CD4-positive, alpha-beta T cell treated with Interleukin-6 for 4 hours (primary cell): ENCODE data around the gene PAGE2.
A peak's percentile ranks its signal among the peaks of the same experiment; 100 is the strongest.
"Not testable (repeated sequence)": the region's sequence is repeated elsewhere in the genome, so short reads cannot be mapped to it uniquely, and the experiment has no call there.

Experiments used
- DNase-seq: peaks from one replicate; pipeline ENCODE4 v3.0.0-alpha.2; 2020; ENCODE audit warnings: mixed read lengths

PAGE2 gene, protein sequence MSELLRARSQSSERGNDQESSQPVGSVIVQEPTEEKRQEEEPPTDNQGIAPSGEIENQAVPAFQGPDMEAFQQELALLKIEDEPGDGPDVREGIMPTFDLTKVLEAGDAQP

DNA sequence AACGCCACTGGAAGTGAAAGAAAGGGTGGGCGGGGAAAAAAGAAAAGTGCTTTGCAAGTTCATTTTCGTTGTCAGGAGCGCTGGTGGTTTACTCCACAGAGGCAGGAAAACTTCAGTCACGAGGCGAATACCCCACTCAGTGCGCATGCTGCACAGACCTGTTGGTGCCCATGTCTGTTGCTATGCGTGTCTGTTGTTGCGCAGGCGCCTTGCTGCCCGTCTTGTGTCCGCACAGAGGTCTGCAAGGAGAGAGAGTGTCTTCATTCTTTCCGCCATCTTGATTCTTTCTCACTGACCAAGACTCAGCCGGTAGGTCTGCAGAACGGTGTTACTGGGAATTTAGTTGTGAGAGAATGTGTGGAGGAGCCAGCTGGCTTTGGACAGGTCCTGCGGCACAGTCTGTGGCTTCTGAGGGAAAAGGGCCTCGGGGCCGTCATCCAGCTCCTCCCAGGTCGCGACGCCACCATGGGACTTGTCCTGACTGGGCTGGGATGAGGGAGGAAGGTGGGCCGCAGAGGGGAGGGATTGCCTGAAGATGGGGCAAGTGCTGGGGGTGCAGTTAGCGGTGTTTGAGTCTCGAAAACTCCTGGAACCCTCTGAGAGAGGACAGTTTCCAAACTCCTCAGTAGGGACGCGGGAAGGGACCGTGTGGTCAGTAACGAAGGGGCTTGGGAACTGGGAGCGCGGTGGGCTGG is at the start of gene PAGE2:
TSS of gene PAGE2 (plus strand) at position 224 of the 695 bp plus-strand sequence. CDS start 1,003 bp downstream, outside the sequence.
- no peak for DNase-seq

DNA sequence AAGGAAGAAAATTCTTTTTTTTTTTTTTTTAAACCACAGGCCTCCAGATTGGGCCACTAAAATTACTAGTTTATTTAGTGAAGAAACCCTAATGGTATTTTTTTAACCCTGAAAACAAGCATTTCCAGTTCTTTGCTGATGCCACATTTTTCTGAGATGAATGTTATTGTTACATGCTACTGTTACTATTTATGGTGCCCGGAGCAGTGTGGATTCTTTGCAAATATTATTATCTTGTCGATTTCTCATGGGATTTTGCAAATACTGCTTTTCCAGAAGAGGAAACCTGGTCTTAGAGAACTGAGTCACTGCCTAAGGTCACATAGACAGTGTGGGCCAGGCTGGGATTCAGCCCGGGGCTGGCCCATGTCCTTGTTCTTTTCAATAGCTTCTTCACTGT is 49.3 kb upstream of the PAGE2 start:
- DNase-seq, result no peak

DNA sequence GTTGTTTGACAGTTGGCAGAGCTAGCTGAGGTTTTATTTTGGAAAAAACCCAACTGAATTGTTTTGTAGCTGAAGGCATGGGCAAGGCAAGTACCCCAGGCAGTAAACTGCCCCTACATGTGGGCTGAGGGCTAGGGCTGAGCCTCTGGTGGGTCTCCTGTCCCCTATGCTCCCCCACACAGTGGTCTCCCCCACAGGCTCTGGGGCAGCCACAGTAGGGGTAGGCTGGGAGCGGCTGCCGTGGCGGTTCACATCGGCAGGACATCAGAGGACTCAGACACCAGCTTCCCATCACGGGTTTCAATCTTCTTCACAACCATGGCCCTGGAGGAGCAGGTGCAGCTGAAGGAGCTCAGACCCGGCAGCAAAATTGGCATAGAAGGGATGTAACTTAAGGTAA is 47.3 kb upstream of the PAGE2 start:
- no peak for DNase-seq

DNA sequence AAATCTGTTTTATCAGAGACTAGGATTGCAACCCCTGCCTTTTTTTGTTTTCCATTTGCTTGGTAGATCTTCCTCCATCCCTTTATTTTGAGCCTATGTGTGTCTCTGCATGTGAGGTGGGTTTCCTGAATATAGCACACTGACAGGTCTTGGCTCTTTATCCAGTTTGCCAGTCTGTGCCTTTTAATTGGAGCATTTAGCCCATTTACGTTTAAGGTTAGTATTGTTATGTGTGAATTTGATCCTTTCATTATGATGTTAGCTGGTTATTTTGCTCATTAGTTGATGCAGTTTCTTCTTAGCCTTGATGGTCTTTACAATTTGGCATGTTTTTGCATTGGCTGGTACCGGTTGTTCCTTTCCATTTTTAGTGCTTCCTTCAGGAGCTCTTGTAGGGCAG is 38.2 kb upstream of the PAGE2 start:
- not testable (repeated sequence) for DNase-seq

DNA sequence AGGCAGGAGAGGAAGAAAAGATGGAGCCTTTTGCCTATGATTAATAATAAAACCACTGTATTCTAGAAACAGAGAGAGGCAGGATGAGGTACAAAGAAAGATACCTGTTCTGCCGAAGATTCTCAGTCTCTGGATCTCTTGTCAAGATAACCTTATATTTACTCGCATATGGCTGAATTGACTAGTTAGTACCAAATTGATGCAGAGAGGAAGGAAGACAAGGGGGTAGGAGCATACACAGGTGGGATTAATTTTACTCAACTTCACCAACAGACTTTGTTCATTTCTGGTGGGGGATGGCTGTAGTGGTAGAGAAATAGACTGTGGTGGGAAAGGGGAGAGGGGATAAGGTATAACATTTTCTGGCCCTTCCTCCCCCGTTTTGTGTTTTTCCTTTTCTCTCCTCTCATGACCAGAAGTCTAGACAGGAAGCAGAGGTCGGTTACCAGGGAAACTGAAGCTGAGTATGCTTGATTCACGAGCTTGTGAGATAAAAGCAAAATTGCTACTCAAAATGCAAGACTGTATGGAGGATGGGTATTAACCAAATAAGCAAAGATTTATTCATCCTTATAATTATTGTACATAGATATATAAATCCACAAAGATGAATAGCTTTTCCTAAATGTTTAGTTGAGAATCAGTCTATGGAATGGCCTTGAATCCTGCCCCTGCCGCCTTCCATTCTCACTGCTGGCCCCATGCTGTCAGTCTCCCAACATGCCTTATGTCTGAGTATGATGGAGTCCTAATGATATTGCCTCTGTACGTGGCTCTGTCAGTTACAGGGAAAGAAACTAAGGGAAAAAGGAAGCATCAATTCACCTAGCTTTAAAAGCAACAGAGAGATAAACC is 31.8 kb upstream of the PAGE2 start:
- DNase-seq, result peak; percentile 56

DNA sequence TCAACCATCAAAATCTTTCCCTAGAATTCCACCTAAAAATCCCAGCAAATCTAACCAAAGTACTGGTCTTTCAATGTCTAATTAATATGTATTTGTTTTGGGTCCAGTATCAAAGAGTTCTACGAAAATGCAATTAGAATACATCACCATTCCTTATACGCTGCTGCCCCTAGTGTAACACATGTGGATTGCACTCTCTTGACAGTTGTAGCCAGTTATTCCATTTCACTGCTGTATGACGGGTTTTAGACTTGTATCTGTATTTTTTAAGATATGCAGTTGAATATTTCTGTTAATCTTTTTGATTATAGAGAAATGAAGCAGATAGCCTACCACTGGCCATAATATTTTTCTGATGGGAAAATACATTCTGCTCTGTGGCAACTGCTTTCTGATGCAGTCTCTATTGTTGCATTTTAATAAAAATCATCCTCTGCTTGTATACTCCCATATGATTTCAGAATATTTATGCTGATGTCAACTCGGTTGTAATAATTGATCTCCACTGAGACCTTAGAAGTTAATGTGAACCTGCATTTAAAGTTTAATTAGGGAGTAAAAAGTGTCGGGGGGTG is 31.1 kb upstream of the PAGE2 start:
- peak; percentile 57 for DNase-seq

DNA sequence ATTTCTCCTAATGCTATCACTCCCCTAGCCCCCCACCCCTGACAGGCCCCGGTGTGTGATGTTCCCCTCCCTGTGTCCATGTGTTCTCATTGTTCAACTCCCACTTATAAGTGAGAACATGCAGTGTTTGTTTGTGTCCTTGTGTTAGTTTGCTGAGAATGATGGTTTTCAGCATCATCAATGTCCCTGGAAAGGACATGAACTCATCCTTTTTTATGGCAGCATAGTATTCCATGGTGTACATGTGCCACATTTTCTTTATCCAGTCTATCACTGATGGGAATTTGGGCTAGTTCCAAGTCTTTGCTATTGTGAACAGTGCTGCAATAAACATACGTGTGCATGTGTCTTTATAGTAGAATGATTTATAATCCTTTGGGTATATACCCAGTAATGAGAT is 21.6 kb upstream of the PAGE2 start:
- not testable (repeated sequence) for DNase-seq

DNA sequence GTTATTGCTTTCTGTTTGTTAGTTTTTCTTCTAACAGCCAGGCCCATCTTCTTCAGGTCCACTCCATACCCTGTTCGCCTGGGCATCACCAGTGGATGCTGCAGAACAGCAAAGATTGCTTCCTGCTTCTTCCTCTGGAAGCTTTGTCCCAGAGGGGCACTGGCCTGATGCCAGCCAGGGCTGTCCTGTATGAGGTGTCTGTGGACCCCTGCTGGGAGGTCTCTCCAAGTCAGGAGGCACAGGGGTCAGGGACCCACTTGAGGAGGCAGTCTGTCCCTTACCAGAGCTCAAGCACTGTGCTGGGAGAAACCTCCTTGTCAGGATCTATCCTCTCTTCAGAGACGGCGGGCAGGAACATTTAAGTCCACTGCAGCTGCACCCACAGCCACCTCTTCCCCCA is 16.5 kb upstream of the PAGE2 start:
- DNase-seq, result no peak

DNA sequence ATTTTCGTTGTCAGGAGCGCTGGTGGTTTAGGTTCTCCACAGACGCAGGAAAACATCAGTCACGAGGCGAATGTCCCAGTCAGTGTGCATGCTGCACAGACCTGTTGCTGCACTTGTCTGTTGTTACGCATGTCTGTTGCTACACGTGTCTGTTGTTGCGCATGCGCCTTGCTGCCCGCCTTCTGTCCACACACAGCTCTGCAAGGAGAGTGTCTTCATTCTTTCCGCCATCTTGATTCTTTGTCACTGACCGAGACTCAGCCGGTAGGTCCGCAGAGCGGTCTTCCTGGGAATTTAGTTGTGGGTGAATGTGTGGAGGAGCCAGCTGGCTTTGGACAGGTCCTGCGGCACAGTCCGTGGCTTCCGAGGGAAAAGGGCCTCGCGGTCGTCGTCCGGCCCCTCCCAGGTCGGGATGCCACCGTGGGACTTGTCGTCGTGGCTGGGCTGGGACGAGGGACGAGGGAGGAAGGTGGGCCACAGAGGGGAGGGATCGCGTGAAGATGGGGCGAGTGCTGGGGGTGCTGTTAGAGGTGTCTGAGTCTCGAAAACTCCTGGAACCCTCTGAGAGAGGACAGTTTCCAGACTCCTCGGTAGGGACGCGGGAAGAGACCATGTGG is 13.9 kb upstream of the PAGE2 start, which contains the start of gene PAGE2B:
TSS of gene PAGE2B (plus strand) at position 180 of the 617 bp plus-strand sequence. CDS start 1,012 bp downstream, outside the sequence.
- no peak for DNase-seq

DNA sequence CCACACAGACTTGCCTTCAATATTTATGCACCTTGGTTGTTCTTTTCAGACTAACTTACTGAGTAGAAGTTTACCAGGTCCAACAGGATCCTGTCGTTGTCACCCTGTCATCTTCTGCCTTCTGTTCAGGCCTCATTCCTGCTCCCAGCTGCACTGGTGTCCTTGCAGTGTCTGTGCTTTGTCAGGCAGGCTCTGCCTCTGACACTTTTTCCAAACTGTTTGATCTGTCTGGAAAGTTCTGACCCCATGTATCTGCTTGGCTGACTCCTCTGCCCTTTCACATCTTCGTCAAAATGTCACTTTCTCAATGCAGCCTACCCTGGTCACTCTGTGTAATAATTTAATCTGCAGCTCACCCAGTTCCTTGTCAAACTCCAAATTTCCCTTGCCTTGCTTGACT is 9.9 kb downstream of the PAGE2 start:
- no peak for DNase-seq

DNA sequence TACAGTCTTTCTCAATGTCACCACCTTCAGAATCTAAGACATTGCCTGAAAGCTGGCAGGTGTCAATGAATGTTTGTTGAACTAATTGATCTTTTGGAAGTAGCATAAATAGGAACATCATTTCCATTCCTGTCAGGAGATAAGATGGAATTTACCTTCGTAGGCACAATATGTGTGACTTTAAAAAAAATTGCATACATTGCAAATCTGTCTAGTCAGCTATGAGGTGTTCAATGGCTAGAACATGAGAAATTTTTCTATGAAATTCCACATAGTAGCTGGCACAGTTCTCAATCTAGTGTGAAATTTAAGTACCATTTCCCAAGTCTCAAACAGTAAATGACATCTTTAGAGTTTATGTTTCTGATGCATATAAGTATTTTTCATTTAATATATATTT is 10.3 kb downstream of the PAGE2 start:
- no peak for DNase-seq

DNA sequence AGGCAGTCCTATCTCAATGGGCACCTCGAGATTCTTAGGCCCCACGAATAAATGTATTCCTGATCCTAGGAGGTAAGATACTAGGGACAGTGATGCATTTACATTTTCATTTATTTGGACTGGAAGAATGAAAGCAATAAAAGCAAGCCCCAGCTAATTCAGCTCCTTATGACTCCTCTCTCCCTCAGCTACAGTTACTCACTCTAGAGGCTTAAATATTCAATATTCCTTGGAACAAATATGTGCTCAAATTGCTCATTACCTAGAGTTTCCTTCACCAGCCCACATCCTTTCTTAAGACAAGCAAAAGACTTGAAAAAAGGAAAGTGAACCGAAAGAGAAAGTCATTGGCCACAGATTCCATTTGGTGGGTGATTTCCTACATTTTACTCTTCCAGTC is 13.9 kb downstream of the PAGE2 start:
- no peak for DNase-seq

DNA sequence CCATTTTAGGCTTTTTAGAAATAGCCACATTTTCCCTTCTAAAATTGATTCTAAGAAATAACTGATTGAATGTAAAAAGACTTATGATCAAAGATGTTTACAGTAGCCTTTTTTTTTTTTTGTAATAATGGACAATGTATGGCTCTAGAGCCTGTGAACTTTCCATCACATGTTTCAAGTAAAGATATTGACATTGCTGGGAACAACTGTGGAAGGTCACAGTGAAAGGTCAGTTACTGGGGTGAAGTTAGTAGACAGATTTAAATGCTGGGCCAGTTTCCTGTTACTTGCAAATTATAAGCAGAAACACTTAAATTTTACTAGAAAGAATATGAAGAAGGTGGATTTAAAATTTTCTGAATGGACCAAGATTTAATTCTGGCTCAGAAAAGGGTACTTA is 18.4 kb downstream of the PAGE2 start:
- DNase-seq, result no peak

DNA sequence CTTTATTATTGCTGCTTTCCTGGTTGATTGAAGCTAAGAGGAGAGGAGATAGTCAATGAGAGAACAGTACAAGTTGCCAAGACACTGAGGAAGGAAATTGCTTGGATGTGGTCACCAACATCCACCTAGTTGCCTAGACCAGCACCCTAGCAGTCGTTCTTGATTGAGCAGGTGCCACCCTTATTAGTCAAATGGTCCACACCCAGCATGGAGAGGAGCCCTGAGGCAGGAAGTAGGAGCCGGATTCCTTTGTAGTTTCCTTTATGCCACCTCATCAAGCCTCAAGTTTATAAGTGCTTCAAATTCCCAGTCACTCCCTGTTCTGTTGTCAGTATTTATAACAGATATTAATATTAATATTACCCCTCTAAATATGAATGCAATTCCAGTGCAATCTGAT is 19.1 kb downstream of the PAGE2 start:
- no peak for DNase-seq

DNA sequence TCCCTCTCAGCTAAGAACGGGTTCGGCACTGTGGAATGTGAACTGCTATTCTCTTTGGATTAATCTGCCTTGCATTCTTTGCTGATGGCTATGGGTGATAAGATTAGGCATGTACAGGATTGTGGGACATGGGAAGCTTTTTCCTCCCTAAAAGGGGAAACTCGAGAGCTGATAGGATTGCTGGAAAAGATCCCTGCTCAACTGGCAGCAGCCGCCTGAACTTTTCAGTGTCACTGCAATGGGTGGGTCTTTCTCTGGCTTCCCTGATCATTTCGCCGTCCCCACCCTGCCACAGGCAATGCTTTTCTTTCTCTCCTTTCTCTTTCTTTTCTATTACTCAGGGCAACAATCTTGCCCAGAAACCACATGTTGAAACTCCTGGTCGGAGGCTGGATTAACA is 20.5 kb downstream of the PAGE2 start:
- DNase-seq, result no peak

DNA sequence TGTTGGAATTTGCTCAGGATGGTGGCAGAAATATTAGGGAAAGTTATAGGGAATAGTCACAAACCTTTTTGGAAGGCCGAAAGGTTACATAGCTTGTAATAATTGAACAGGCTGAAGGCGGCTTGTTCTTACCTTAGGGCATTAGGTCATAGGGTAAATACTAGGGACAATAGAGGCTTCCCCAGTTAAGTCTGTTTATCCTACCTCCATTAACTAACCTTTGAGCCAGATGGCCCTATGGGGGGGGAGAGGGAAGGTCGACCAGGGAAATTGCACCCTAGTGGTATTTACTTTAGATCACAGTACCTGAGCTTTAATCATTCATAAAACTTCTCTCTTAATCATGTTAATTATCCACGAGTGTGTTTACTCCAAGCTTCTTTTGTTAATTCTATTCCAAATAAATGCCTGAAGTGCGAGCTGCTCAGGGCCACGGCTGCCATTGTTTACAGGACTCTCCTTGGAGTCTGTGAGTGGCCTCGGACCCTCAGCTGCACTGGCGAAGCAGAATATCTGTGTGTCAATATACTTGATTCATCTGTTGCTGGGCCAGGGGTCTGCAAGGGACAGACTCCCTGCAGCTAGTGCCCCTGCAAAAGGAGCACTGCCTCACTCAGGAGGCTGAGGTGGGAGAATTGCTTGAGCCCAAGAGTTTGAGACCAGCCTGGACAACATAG is 22.9 kb downstream of the PAGE2 start:
- no peak for DNase-seq

DNA sequence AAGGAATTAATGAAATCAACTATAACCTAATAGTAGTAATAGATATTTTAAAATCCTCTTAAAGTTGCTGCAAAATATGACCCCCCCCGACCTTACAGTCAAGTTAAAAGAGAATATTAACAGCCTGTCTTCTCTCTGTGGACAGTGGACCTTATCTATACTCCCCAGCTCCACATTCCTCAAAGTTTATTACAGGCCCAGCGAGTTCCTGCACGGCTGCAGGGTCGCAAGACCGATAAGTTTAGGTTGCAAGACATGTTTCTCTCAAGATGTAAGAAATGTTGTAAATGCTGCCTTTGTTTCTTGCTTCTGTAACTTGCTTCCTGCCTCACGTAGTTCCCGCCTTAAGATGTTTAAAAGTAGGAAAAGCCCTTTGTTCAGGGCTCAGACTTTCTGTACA is 27.8 kb downstream of the PAGE2 start:
- not testable (repeated sequence) for DNase-seq

DNA sequence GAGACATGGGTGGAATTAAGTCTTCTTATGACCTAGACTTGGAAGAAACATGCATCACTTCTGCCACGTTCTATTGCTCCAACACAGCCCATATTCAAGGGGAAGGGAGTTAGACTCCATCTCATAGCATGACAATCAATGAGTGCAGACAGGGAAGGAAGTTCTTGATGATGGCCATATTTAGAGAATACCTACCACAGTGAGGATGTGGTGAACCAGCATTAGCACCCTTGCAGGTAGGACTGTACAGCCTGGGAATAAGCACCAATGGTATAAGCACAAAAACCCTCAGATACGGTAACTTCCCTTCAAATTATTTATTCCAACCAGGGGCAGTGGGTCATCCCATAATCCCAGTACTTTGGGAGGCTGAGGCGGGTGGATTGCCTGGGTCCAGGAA is 29.8 kb downstream of the PAGE2 start:
- no peak for DNase-seq

DNA sequence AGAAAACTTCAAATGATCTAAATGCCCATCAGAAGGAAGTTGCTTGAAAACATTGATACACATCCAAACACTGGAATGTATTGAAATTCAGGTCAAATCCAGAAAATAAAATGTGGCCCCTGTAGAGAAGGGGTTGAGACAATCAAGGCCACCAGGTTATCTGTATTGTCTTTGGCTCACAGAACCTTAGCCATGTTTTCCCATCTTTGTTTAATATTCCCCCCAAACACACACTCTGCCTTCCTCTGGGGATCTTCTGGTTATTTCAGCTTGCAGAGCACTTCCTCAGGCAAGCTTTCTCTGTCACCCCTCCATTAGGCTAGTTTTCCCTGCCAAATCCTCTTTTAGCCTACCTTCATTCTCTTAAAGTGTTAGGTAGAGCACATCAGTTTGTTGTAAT is 30.5 kb downstream of the PAGE2 start:
- DNase-seq, result no peak

DNA sequence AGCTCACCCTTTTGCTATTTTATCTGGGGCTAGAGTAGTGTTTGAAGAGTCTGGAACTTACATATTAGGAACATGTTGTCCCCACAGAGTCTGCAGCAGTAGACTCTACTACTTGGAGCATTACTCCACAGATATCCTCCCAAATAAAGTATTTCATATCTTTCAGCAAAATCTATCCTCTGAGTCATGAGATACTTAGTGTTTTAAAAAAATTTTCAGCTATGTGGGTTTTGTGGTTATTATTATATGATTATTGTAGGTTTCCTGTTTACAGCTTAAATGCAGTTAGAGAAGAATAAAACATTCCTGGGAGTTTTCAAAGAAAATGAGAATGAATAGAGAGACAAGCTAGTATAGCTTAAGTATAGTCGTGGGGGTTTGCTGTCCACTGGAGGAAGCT is 30.9 kb downstream of the PAGE2 start:
- no peak for DNase-seq

DNA sequence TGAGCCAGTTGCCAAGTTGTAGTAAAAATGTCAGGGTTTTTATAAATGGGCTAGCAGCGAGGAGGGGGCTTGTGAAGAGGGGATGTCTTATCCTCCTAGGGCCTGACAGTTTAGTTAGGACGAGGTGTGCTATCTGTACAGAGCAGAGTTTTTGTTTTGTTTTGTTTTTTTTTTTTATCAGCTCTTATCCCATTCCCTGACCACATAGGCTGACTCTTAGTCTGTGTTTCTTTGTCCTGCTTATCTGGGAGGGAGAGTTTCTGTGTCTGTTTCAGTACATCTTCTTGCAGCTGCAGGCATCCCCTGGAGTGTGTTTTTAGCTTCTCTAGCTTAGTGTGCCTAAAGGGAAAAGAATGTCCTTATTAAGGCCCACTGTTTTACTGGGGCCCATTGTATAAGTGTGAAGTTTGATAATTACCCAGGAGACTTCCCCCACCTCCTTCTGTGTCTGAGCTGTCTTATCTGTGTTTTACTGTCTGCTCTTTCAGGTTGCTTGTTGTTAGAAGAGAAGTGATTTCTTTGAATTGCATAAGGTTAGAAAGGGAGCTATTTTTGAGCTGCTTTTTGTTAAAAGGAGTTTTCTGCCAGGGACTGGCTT is 32.0 kb downstream of the PAGE2 start:
- no peak for DNase-seq

DNA sequence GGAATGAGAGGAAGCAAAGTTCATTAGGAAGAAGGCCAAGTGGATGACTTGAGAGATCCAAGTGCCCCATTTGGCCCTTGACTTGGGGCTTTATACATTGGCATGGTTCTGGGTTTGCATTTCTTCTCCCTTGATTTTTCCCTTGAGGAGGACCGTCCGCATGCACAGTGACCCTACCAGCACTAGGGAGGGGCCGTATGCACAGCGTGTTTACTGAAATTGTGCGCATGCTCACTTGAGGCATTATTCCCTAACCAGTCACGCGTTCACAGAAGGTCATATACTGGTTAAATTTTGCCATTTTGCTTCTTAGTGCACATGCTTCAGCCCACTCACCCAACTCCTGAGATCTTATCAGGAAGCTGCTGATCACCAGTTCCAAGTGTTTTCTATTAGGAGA is 35.1 kb downstream of the PAGE2 start:
- no peak for DNase-seq
